SK-N-DZ (cell line): ENCODE measurements around the gene ZC3HAV1L. TPM values are rescaled to one million over a fixed set of nuclear protein-coding genes. Genes with fewer than 3 reads are reported as not detected.
"Not testable (repeated sequence)": the region's sequence is repeated elsewhere in the genome, so short reads cannot be mapped to it uniquely, and the experiment has no call there.

Source experiments
- DNase-seq: peaks from one replicate; pipeline ENCODE4 v3.0.0-alpha.2; 2015; ENCODE audit warnings: low spot score
- polyA plus RNA-seq, 2 experiments: library from polyadenylated mRNA; depleted of rRNA; stranded (reverse); fragments of >200 nt; gene quantifications; 2 replicates each; pipeline ENCODE4 v1.2.3, GENCODE V29; 2014

The ZC3HAV1L gene, protein sequence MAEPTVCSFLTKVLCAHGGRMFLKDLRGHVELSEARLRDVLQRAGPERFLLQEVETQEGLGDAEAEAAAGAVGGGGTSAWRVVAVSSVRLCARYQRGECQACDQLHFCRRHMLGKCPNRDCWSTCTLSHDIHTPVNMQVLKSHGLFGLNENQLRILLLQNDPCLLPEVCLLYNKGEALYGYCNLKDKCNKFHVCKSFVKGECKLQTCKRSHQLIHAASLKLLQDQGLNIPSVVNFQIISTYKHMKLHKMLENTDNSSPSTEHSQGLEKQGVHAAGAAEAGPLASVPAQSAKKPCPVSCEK
- 16.7 and 21.1 TPM in 2 replicates for polyA plus RNA-seq (2014; cell fraction: cytosol; rRNA removed)
- polyA plus RNA-seq (2014; cell fraction: nucleus; rRNA removed), result 6.6 and 11.7 TPM in 2 replicates

DNA sequence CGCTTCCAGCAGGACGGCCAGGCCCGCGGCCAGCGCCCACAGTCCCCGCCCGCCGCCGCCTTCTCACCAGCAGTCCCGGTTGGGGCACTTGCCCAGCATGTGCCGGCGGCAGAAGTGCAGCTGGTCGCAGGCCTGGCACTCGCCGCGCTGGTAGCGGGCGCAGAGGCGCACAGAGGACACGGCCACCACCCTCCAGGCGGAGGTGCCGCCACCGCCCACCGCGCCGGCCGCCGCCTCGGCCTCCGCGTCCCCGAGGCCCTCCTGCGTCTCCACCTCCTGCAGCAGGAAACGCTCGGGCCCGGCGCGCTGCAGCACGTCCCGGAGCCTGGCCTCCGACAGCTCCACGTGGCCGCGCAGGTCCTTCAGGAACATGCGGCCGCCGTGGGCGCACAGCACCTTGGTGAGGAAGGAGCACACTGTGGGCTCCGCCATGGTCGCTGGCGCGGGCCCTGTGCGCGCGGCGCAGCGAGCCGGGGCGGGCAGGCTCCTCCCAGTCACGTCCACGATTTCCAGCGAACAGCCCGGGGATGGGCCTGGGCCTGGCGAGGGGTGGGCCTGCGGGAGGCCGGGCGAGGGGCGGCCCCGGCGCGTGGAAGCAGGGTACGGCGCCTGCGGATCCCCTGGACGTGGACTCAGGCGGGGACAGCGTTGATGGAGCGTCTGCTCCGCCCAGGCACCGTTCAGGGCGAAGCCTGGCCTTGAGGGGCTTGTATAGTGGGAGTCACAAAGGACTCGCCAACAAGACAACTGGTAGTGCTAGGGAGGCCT, at the start of gene ZC3HAV1L:
ZC3HAV1L (minus strand) TSS at position 457 of the 768 bp plus-strand sequence; CDS start at position 432, 25 bp downstream.
- peak; percentile 78 for DNase-seq

DNA sequence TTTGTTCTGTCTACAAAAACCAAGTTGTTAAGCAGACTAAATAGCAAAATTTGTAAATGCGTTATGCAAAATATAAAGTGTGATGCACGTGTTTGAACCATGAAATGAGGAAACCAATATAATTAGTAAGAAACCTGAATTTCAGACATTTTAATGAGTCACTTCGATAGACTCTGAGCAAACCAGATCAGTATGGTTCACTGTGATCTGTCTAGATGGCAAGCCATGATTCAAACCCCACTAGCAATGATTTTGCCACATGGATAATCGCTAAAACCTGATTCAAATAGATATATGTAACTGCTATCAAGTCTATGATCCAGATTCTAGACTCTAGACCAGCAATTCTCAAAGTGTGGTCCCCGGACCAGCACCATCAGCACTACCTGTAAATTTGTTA, 48.9 kb upstream of the ZC3HAV1L start:
- DNase-seq, result no peak

DNA sequence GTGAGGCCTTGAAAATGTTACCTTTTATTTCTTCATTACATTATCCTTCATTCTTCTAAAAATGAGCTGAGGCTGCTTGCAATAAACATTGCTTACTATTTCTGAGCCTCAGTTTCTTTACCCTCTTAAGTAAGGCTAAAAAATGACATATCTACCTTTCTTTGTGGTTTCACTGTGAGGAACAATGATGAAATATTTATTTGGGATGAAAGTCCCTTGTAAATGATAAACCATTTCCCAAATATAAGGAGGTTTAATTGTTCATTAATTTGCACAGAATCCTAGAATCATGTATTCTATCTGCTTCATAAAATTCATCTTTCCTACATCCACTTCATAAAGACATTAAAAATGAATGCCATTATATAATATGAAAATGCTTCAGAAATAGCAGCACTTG, 45.7 kb upstream of the ZC3HAV1L start:
- DNase-seq, result no peak

GRCh38 chr7:139080905-139081304, 45.1 kb upstream of the ZC3HAV1L start:
- no peak for DNase-seq

DNA sequence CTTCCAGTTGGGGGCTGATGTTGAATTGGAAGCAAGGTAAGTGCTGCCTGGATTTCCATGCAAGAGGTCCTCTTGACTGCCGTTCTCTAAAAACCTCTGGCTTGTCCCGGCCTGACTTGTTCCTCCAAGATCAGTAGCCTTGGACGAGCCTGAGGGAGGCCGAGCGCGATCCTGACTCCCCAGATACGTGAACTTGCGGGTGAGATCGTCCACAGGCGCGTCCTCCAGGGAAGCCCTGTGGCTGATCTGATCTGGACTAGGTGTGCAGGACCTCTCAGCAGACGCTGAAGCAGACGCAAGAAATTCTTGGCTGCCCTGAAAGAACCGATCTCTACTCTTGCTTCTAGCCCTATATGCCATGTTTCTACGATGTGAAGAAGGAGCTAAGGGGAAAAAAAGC, 44.0 kb upstream of the ZC3HAV1L start:
- no peak for DNase-seq

DNA sequence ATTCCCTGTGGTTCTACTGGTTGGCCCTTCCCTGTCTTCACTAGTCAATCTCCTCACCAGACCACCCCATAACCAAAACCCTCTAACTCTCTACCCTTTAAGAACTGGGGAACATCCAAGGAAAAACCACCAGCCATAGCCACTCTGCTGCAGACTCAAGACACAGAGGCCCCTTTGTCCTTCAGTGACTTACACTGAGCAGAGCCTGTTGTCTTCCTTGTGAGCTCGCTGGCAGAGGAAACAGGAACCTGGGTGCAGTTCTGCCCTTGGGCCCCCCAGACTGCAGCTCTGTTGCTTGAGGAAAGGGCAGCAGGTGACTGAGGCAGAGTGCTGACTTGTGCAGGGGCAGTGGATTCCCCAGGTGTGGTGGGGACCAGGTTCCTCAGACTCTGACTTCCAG, 43.1 kb upstream of the ZC3HAV1L start:
- DNase-seq, result no peak

DNA sequence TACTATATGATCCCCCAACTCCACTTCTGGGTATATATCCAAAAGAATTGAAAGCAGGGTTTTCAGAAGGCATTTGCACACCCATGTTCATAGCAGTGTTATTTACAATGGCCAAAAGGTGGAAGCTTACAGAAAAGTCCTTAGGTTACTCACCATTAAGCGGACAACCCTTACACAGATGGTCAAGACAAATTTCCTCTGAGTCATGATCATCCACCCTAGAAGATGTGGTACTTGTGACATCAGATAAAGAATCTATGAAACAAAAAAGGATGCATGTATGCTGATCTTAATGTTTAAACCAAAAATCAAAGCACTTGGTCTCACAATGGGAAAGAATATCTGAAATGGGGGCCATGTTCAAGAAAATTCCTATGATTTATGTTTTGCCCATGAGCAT, 42.6 kb upstream of the ZC3HAV1L start:
- DNase-seq, result no peak

GRCh38 chr7:139077706-139078105, 41.9 kb upstream of the ZC3HAV1L start:
- DNase-seq, result not testable (repeated sequence)

DNA sequence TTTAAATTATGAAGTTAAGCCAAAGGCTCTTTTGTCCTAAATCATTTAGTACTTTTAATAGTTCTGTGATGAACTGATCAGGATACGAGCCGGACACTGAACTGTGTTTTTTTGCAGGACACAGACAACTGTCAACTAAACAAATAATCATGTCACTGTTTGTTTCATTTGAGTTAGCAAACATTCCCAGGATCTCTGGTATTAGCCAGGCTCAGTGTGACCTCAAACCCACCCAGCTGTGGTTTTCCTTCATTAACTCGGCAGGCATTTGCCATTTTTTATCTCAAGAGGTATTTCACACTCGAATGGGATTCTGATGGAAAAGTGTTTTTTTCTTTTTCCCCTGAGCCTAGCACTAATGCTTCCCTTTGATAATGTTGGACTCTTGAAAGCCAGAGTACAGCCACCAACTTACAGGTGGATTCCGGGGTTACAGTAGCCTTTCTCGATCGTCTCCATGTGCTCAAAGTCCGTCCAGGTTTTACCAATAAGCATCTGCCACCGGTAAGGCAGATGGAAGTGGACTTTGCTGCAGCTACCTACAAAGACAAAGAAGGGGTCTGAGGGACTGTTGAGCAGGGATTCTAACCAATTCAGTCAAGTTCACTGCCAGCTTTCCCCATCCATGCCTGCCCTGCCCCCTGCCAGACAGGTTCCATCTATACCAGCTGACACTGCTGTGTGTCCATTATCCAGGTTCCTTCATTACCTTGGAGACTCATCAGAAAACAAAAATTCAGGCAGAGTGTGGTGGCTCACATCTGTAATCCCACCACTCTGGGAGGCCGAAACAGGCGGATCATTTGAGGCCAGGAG, 40.2 kb upstream of the ZC3HAV1L start:
- no peak for DNase-seq

DNA sequence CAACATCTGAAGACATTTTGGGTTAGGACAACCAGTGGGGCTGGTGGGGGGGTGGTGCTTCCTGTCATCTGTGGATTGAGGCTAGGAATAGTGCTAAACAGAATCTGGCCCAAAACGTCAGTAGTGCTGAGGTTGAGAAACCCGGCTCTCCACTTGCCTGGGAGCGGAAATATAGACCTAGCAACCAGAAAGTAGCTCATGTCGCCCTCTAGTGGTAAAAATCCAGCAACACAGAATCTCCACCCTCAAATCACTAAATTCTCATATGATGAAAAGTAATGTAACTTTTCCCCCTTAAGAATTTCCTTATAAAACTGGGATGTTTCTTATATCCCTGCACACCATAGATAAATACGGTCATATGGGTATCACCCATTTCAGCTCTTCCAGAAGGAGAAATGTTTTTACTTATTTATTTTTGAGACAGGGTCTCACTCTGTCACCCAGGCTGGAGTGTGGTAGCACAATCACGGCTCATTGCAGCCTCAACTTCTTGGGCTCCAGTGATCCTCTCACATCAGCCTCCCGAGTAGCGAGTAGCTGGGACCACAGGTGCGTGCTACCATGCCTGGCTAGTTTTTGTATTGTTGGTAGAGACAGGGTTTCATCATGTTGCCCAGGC, 39.3 kb upstream of the ZC3HAV1L start:
- DNase-seq, result peak; percentile 67

GRCh38 chr7:139072796-139073195, 37.0 kb upstream of the ZC3HAV1L start:
- no peak for DNase-seq

DNA sequence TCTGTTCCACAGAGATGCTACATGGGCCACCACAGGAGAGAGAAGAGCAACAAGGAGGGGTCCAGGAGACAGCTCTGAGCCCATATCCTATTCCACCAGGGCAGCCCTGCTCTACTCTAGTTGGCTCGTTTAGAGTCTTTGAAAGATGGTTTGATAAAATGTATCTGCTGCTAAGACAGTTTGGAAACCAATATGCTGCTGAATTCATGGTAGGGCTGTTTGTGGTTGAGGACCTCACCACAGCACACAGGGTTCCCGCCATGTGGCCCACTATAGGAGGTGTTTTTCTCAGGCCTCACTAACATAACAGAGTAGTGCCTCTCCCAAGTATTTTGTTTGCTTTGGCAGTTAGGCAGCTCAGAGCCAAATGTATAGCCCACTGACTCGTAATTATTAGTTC, 35.8 kb upstream of the ZC3HAV1L start:
- DNase-seq, result no peak

DNA sequence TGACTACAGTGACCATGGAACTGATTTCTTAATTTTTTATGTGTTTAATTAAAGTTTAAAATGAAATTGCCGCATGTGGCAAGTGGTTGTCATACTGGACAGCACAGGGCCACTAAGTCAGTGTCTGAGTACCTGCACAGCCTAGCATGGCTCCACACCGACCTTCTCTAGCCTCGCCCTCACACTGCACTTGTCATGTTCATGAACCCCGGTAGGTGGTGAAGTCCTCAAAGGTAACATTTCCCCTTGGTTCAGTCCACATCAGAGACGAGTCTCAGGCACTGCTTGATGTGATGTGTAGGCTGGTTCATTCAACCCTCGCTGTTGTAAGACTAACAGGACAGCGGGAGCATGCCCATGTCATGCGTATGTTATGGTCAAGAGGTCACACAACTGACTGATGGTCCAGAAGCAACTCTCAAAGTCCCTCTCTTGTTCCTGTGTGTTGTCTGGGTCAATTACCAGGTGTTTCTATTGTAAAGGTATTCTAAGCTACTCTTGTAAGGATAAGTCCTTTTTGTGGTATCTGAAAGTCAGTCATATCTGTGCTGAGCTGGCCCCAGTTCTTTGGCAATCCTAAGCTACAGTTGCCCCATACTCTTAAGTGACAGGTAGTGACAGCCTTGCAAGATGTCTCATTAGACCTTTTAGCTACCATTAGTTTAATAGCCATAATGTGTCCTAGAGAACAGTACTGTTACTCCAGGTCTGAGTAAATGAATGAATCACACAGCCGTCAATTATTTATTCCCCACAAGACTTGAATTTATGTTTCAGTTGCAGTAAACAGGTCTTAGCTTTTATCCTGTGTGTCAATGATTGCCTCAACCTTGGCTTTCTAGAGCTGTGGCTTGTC, 32.9 kb upstream of the ZC3HAV1L start:
- DNase-seq, result no peak

DNA sequence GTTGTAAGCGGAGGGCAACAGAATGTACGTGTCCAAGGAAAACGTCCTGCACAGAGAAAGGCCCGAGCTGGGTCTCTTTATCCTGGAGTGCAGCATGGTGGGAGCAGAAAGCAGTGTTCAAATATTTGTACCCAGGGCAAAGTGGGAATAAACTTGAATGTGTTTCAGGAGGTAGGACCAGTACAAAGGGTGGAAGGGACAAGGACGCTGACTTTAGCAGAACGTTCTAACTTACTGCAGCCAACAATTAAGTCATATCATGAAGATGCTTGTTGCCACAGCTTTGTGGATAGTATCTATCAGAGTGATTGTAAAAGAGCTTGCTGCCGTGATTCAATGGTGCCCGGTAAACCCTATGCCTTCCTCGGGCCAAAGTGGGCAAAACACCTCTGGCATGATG, 30.5 kb upstream of the ZC3HAV1L start:
- no peak for DNase-seq

DNA sequence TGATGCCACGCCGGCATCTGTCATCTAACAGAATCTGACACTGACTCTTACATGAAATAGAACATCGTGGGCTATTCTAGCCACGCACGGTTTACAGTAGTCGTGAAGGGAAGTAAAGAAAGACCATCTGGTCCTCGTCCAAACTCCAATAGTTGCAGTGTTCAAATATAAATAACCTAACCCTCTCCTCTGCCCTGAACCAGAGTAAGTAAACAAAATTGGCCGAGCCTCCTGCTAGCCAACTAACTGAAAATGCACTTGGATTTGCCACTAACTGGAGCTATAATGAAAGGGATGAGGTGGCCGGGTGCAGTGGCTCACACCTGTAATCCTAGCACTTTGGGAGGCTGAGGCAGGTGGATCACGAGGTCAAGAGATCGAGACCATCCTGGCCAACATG, 29.5 kb upstream of the ZC3HAV1L start:
- no peak for DNase-seq

- no peak for DNase-seq
Measured at GRCh38 chr7:139061416-139061815, 25.6 kb upstream of the ZC3HAV1L start.

GRCh38 chr7:139060695-139061237, 24.9 kb upstream of the ZC3HAV1L start:
- DNase-seq, result no peak

DNA sequence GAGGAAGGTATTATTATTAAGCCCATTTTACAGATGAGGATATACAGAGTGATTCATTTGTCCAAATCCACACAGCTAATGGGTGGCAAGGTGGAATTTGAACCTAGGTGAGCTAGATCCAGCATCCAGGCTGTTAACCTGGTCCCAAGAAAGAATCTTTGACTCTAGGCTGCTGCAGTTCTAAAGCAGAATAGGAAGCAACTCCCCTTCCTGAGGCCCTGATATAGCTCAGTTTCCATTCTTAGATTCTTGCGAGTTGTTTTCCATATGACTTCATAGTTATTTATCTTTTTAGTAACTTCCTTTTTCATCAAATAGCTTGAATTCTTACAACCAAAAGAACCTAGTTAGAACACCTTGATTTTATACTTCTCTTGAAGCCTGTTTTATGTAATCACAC, 24.1 kb upstream of the ZC3HAV1L start:
- no peak for DNase-seq

DNA sequence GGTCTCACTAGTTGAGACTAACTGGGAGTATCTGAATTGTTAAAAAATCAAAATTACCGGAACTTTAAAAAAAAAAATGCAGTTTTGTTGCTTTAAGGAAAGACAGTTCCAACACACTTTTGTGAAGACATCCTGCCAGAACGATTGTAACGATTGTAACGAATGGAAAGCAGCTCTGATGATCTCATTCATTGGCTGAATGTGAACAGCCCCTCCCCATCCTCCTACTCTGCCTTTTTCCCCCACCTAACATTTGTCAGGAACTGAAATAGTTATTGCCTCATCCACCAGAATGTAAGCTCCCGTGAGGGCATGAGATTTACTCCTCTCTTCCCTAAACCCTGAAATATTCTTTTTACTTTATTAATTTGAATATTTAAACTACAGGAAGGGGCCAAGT, 23.1 kb upstream of the ZC3HAV1L start:
- no peak for DNase-seq

DNA sequence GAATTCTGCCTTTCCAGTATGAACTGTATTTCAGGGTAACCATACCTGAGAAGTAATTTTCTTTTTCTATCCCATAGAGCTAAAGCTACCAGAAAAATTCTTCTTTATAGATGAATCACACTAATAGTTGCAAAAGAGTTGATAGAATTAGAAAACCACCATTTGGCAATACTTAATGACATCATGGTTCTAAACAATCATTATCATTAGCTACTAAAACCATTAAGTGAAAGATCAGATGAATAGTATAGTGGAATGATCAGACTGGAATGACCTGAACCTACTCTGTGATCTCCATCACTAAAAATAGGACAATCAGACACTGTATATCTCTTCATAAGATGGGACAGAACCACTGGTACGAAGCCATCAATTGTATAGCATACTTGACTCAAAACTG, 19.8 kb upstream of the ZC3HAV1L start:
- DNase-seq, result no peak
